ENCODE measurements around the gene C6orf62.

The C6orf62 gene

GRCh38 chr6:24710519-24711303, 8.2 kb downstream of the C6orf62 start:
- H3K4me3 ChIP-seq (ENCODE audit: low read depth, low read length), result no peak overlapping the region
- POLR2A ChIA-PET, result no interaction called here
- no peak for DNase-seq (ENCODE audit: low read depth, low spot score)
- no peak for TF ChIP-seq CTCF (IDR thresholded peaks at IDR 0.05; ENCODE audit: insufficient read depth, low read length, missing control alignments)
- CTCF ChIA-PET, result interaction anchor here (1.1 kb wide), 1 partner anchor 11 kb away, joined by 3 read pairs; no protein-coding TSS in a partner anchor

GRCh38 chr6:24709014-24709711, 9.8 kb downstream of the C6orf62 start:
- no peak for DNase-seq (ENCODE audit: low read depth, low spot score)
- no peak overlapping the region for H3K4me3 ChIP-seq (ENCODE audit: low read depth, low read length)
- TF ChIP-seq CTCF (IDR thresholded peaks at IDR 0.05; ENCODE audit: insufficient read depth, low read length, missing control alignments), result no peak
- ChIA-PET CTCF (interaction anchor here (1.0 to 1.4 kb wide), 4 partner anchors 9 to 125 kb away, joined by 3 to 5 read pairs (median 3); partner anchors contain the start of gene C6orf62), POLR2A (interaction anchor here (1.5 kb wide), 1 partner anchor 9 kb away, joined by 6 read pairs; the partner anchor contains the start of gene C6orf62)

GRCh38 chr6:24708612-24709011, 10.3 kb downstream of the C6orf62 start:
- no peak for DNase-seq (ENCODE audit: low read depth, low spot score)
- H3K4me3 ChIP-seq (ENCODE audit: low read depth, low read length), result no peak overlapping the region
- TF ChIP-seq CTCF (IDR thresholded peaks at IDR 0.05; ENCODE audit: insufficient read depth, low read length, missing control alignments), result no peak
- ChIA-PET POLR2A (interaction anchor here (1.5 kb wide), 1 partner anchor 10 kb away, joined by 6 read pairs; the partner anchor contains the start of gene C6orf62), CTCF (interaction anchor here (1.4 kb wide), 1 partner anchor 58 kb away, joined by 5 read pairs; no protein-coding TSS in a partner anchor)

GRCh38 chr6:24704468-24704867, 14.5 kb downstream of the C6orf62 start:
- DNase-seq (ENCODE audit: low read depth, low spot score), result no peak
- no peak for TF ChIP-seq CTCF (IDR thresholded peaks at IDR 0.05; ENCODE audit: insufficient read depth, low read length, missing control alignments)
- CTCF ChIA-PET, result interaction anchor here (0.9 to 13.2 kb wide), 6 partner anchors 9 to 367 kb away, joined by 3 to 190 read pairs (median 4); partner anchors contain the start of gene C6orf62
- POLR2A ChIA-PET, result interaction anchor here (1.0 to 1.2 kb wide), 2 partner anchors 12 to 209 kb away, joined by 3 to 4 read pairs; no protein-coding TSS in a partner anchor
- no peak overlapping the region for H3K4me3 ChIP-seq (ENCODE audit: low read depth, low read length)

GRCh38 chr6:24702720-24703282, 16.2 kb downstream of the C6orf62 start:
- POLR2A ChIA-PET, result interaction anchor here (0.9 to 1.2 kb wide), 3 partner anchors 16 to 40 kb away, joined by 3 to 6 read pairs (median 3); partner anchors contain the start of gene C6orf62
- no peak for TF ChIP-seq CTCF (IDR thresholded peaks at IDR 0.05; ENCODE audit: insufficient read depth, low read length, missing control alignments)

More at GRCh38 chr6:24702720-24703282, 16.2 kb downstream of the C6orf62 start:
- CTCF ChIA-PET, result interaction anchor here (1.0 to 13.2 kb wide), 3 partner anchors 58 to 368 kb away, joined by 3 to 190 read pairs (median 7); no protein-coding TSS in a partner anchor
- no peak for DNase-seq (ENCODE audit: low read depth, low spot score)
- H3K4me3 ChIP-seq (ENCODE audit: low read depth, low read length), result no peak overlapping the region

Data from AG04449 (cell line).